DOHH2 (cell line): ENCODE measurements around the gene DISC1.

Source experiments
- CTCF ChIP-seq: fragments of 200-600 bp; sonication (generic); IDR thresholded peaks from one replicate; pipeline ENCODE4 v1.5.1; 2014; ENCODE audit warnings: antibody characterized with exemption, mild to moderate bottlenecking, low read depth, low read length; ENCODE audit not compliant: poor library complexity, severe bottlenecking
- EZH2phosphoT487 ChIP-seq: fragments of 200-600 bp; sonication (generic); IDR thresholded peaks from 2 replicates; pipeline ENCODE4 v1.6.1; 2017; ENCODE audit warnings: borderline replicate concordance, mild to moderate bottlenecking, antibody characterized with exemption, low read length, moderate library complexity, mixed read lengths

- TF ChIP-seq CTCF (no peak), EZH2phosphoT487 (no peak)
Observed at GRCh38 chr1:231639819-231640218, 13.2 kb downstream of the DISC1 start.
